Tibial nerve (tissue), 4 donors: Measurements from ENCODE around the gene LHFPL2. TPM values are rescaled to one million over a fixed set of nuclear protein-coding genes. Genes with fewer than 3 reads are reported as not detected.

Experiments used
- DNase-seq, 2 donors: peaks; one replicate each; pipeline ENCODE4 v3.0.0-alpha.2; 2019; ENCODE audit warnings: low spot score in 2 of 2
- H3K27ac ChIP-seq, 4 donors: fragments of 200-600 bp; sonication (generic) in 3 of 4; one replicate each; pipeline ENCODE4 v1.5.1; 2017 to 2019; ENCODE audit warnings: mild to moderate bottlenecking in 1 of 4
- H3K27me3 ChIP-seq, 2 donors: fragments of 200-600 bp; sonication (generic) in 1 of 2; one replicate each; pipeline versions ENCODE4 v1.5.1 to v1.6.0; 2017 to 2019
- H3K36me3 ChIP-seq, 3 donors: fragments of 200-600 bp; sonication (generic); one replicate each; pipeline ENCODE4 v1.5.1; 2018 to 2019
- H3K4me1 ChIP-seq, 4 donors: fragments of 200-600 bp; sonication (generic) in 3 of 4; one replicate each; pipeline ENCODE4 v1.5.1; 2017 to 2019
- H3K4me3 ChIP-seq, 4 donors: fragments of 200-600 bp; sonication (generic) in 3 of 4; one replicate each; pipeline ENCODE4 v1.5.1; 2017 to 2019; ENCODE audit warnings: mild to moderate bottlenecking in 1 of 4, moderate library complexity in 1 of 4
- H3K9me3 ChIP-seq, 4 donors: fragments of 200-600 bp; sonication (generic) in 3 of 4; one replicate each; pipeline ENCODE4 v1.5.1; 2017 to 2019
- EP300 ChIP-seq, 2 donors: sonication (generic); formaldehyde crosslinking; IDR thresholded peaks; one replicate each; pipeline ENCODE4 v1.6.1; 2017; ENCODE audit warnings: antibody characterized with exemption in 2 of 2, mild to moderate bottlenecking in 1 of 2
- POLR2A ChIP-seq, 2 donors: fragments of 450-650 bp; IDR thresholded peaks; one replicate each; pipeline ENCODE4 v1.6.1; 2017; ENCODE audit warnings: antibody characterized with exemption in 2 of 2, mild to moderate bottlenecking in 2 of 2, moderate library complexity in 2 of 2
- WGBS, 2 donors: methylation state at CpG; one replicate each; pipeline ENCODE4 v1.1.5; 2018; 5-methylcytosine and 5-hydroxymethylcytosine counted together
- total RNA-seq, 4 donors: library from RNA; depleted of rRNA; stranded (reverse); fragments of >200 nt; gene quantifications; one replicate each; pipeline ENCODE4 v1.1.0, GENCODE V29; 2016
- TF ChIP-seq, protein P1 (sequence below), 5 experiments: fragments of 200-600 bp in 3 of 5; fragments of 450-650 bp in 2 of 5; sonication (generic) in 3 of 5; IDR thresholded peaks; one replicate each; pipeline ENCODE4 v1.5.1; 2016 to 2019; ENCODE audit warnings: antibody characterized with exemption in 5 of 5, mild to moderate bottlenecking in 3 of 5, moderate library complexity in 2 of 5

LHFPL2 gene
- total RNA-seq, 4 donors from 2014 or later = 19.7 to 48.9 (median 27.4) TPM

DNA sequence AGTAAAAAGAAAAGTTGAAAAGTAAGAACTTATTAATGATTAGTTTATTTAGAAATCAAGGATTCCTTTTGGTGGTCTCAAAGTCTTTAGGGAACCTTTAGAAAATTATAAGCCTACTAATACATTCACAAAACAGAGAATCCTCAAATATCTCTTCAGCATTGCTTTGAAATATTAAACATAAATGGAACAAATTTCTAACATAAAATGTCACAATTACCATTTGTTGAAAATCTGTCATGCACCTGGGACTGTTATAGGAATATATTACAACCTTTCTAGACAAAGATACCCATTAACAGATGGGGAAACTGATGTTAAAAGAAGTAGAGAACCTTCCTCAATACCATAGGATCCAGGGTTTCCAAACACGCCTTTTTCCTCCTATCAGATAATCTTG is 83.2 kb downstream of the LHFPL2 start:
- DNase-seq = no peak
- TF ChIP-seq, protein P1, sequence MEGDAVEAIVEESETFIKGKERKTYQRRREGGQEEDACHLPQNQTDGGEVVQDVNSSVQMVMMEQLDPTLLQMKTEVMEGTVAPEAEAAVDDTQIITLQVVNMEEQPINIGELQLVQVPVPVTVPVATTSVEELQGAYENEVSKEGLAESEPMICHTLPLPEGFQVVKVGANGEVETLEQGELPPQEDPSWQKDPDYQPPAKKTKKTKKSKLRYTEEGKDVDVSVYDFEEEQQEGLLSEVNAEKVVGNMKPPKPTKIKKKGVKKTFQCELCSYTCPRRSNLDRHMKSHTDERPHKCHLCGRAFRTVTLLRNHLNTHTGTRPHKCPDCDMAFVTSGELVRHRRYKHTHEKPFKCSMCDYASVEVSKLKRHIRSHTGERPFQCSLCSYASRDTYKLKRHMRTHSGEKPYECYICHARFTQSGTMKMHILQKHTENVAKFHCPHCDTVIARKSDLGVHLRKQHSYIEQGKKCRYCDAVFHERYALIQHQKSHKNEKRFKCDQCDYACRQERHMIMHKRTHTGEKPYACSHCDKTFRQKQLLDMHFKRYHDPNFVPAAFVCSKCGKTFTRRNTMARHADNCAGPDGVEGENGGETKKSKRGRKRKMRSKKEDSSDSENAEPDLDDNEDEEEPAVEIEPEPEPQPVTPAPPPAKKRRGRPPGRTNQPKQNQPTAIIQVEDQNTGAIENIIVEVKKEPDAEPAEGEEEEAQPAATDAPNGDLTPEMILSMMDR (IDR thresholded peaks at IDR 0.05) = no peak
- TF ChIP-seq POLR2A (IDR thresholded peaks at IDR 0.05) (no peak), EP300 (IDR thresholded peaks at IDR 0.05) (no peak)
- Histone ChIP-seq H3K9me3 (no peaks in the 10 kb centered on the region), H3K36me3 (no peaks in the 10 kb centered on the region), H3K27ac (peak overlapping the region in 2 of 4 donors; percentile 87 to 89), H3K4me3 (no peak overlapping the region), H3K4me1 (peaks cover 0 to 48% (median 13%) of the 10 kb centered on the region in 4 donors), H3K27me3 (no peaks in the 10 kb centered on the region)
- WGBS, 2 donors = 96 to 97% methylated on average over 1 of the region's 1 CpG

DNA sequence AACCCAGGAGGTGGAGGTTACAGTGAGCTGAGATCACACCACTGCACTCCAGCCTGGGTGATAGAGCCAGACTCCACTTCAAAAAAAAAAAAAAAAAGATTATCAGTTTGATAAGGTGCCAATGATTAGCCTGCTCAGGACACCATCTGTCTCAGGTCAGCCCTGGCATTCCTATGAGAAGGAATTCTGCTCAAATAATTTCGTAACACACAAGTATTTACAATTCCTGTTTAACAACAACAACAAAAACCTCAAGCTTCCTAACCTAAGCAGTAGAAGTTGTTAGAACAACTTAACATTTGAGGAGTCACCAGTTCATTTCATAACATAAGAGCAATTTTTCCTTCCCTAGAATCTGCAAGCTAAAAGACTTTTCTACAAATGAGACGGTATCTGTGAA is 85.0 kb downstream of the LHFPL2 start:
- no peak for DNase-seq
- TF ChIP-seq, protein P1 (IDR thresholded peaks at IDR 0.05) = no peak
- TF ChIP-seq EP300 (IDR thresholded peaks at IDR 0.05) (no peak), POLR2A (IDR thresholded peaks at IDR 0.05) (no peak)
- H3K4me1 ChIP-seq = peaks cover 0 to 30% (median 7%) of the 10 kb centered on the region in 4 donors
- H3K36me3 ChIP-seq = no peaks in the 10 kb centered on the region
- no peaks in the 10 kb centered on the region for H3K27me3 ChIP-seq
- WGBS, 2 donors = 69 to 73% methylated on average over 2 of the region's 2 CpGs
- no peak overlapping the region for H3K27ac ChIP-seq
- H3K9me3 ChIP-seq = no peaks in the 10 kb centered on the region
- H3K4me3 ChIP-seq = no peak overlapping the region

DNA sequence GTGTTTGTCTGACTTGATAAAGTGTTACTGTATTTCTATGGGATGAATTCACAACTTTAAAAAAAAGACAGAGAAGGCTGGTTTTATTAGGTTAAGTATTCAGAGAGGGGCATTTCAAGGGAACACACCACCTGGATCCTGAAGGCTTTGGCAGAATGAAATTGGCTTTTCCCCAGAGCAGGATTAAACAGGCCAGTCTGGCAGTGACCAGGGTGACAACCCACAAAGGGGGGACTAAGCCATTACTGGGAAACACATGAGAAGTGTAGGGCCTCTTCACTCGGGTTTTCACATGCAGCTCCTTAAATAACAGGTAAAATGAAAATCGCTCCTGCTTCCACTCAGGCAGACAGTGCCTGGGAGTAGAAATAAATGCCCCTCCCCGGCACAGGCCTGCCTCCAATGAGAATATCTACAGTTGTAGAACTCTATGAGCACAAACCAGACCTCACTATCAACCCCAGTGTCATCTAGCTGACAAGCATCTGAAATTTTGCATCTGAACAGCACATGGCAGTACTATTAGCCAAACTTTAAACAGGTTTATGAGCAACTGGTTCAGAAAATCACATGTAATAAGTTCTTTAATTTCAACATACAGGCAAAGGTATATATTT is 85.8 kb downstream of the LHFPL2 start:
- H3K9me3 ChIP-seq = no peaks in the 10 kb centered on the region
- no peaks in the 10 kb centered on the region for H3K36me3 ChIP-seq
- TF ChIP-seq POLR2A (IDR thresholded peaks at IDR 0.05) = no peak
- TF ChIP-seq EP300 (IDR thresholded peaks at IDR 0.05) = no peak
- TF ChIP-seq, protein P1 (IDR thresholded peaks at IDR 0.05) = no peak
- no peak overlapping the region for H3K4me3 ChIP-seq
- no peaks in the 10 kb centered on the region for H3K27me3 ChIP-seq
- DNase-seq = peak in 1 of 2 donors; percentile 3
- WGBS, 2 donors = 85 to 87% methylated on average over 3 of the region's 3 CpGs
- peak overlapping the region in 1 of 4 donors; percentile 2 for H3K27ac ChIP-seq
- H3K4me1 ChIP-seq = peaks cover 0 to 22% (median 5%) of the 10 kb centered on the region in 4 donors

DNA sequence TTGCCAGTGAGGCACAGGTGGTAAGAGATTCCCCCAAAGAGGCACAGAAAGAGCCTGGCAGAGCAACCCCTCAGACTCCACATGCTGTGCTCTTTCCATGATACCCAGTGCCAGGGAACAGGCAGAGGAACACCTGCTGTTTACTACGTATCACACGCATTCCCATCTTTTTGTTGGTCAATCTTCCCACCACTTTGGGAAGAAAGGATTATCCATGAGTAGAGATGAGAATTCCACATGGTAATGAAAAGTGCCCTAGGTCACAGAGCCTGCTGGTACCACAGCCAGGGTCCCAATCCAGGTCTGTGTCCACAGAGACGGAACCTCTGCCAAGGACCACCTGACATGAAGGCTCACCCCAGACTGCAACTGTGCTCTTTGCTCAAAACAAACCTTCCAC is 86.6 kb downstream of the LHFPL2 start:
- DNase-seq = no peak
- Histone ChIP-seq H3K27me3 (no peaks in the 10 kb centered on the region), H3K36me3 (no peaks in the 10 kb centered on the region), H3K9me3 (no peaks in the 10 kb centered on the region), H3K4me3 (no peak overlapping the region), H3K27ac (no peak overlapping the region), H3K4me1 (peaks cover 0 to 14% (median 5%) of the 10 kb centered on the region in 4 donors)
- TF ChIP-seq EP300 (IDR thresholded peaks at IDR 0.05) (no peak), POLR2A (IDR thresholded peaks at IDR 0.05) (no peak)
- TF ChIP-seq, protein P1 (IDR thresholded peaks at IDR 0.05) = no peak
- 92 to 95% methylated on average over 2 to 3 of the region's 3 CpGs for WGBS, 2 donors

DNA sequence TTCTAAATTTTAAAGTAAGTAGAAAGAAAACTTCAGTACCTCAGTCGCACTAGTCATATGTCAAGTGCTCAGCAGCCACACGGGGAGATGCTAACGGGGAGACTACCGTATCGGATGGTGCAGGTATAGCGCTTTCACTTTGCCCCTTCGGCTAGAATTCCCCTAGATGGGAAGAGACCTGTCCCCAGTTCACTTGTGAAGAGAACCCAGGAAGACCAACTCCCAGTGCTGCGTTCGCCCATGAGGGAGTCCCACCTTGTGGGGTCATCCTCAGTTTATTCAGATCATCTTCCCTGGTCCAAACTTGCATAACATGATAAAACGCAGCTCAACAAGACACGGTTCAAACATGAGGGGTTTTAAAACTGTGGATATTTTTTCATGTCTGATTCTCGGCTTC is 87.3 kb downstream of the LHFPL2 start:
- Histone ChIP-seq H3K9me3 (no peaks in the 10 kb centered on the region), H3K36me3 (no peaks in the 10 kb centered on the region), H3K4me3 (no peak overlapping the region), H3K4me1 (peaks cover 0 to 7% (median 3%) of the 10 kb centered on the region in 4 donors), H3K27me3 (no peaks in the 10 kb centered on the region), H3K27ac (no peak overlapping the region)
- 95% methylated on average over 12 of the region's 12 CpGs for WGBS, 2 donors
- TF ChIP-seq POLR2A (IDR thresholded peaks at IDR 0.05) (no peak), EP300 (IDR thresholded peaks at IDR 0.05) (no peak)
- TF ChIP-seq, protein P1 (IDR thresholded peaks at IDR 0.05) = no peak
- peak in 1 of 2 donors; percentile 1 for DNase-seq
